Ovary (tissue), 9 donors: ENCODE data around the gene EPG5. TPM values are rescaled to one million over a fixed set of nuclear protein-coding genes. Genes with fewer than 3 reads are reported as not detected.

Experiments used
- DNase-seq, 5 donors: peaks; one replicate each; pipeline ENCODE4 v3.0.0-alpha.2; 2019 to 2020
- H3K27ac ChIP-seq, 2 donors: fragments of 200-600 bp; one replicate each; pipeline versions ENCODE4 v1.5.1 to v1.8.0; 2019 to 2022
- H3K27me3 ChIP-seq: fragments of 200-600 bp; one replicate; pipeline ENCODE4 v1.8.0; 2022
- H3K36me3 ChIP-seq: fragments of 200-600 bp; sonication (generic); one replicate; pipeline ENCODE4 v1.5.1; 2019
- H3K4me1 ChIP-seq: one replicate; pipeline ENCODE4 v1.8.1; 2013; ENCODE audit warnings: mild to moderate bottlenecking, moderate library complexity; ENCODE audit not compliant: insufficient read depth
- H3K4me3 ChIP-seq: fragments of 200-600 bp; sonication (generic); one replicate; pipeline ENCODE4 v1.5.1; 2017
- H3K9me3 ChIP-seq, 2 donors: fragments of 200-600 bp in 1 of 2; sonication (generic) in 1 of 2; one replicate each; pipeline versions ENCODE4 v1.5.1 to v1.8.1; 2013 to 2019; ENCODE audit warnings: mild to moderate bottlenecking in 1 of 2, moderate library complexity in 1 of 2
- CTCF ChIP-seq, 3 donors: fragments of 450-650 bp in 2 of 3; fragments of 200-600 bp in 1 of 3; IDR thresholded peaks; one replicate each; pipeline versions ENCODE4 v1.5.1 to v1.8.0; 2016 to 2022; ENCODE audit warnings: antibody characterized with exemption in 3 of 3, mild to moderate bottlenecking in 1 of 3
- EP300 ChIP-seq: sonication (generic); formaldehyde crosslinking; IDR thresholded peaks from one replicate; pipeline ENCODE4 v1.6.1; 2017; ENCODE audit warnings: antibody characterized with exemption
- POLR2A ChIP-seq: fragments of 450-650 bp; IDR thresholded peaks from one replicate; pipeline ENCODE4 v1.6.1; 2017; ENCODE audit warnings: antibody characterized with exemption, mild to moderate bottlenecking, moderate library complexity
- WGBS, 3 donors: extraction: QIAGEN DNeasy Blood & Tissue Kit in 1 of 3; methylation state at CpG; one replicate each; pipeline versions ENCODE4 v1.1.5 to v1.1.7; 2013 to 2017; 5-methylcytosine and 5-hydroxymethylcytosine counted together
- intact Hi-C, 4 donors: fragments of 100-400 bp; cut with DNase I; formaldehyde crosslinking; loops; one replicate each; pipeline versions ENCODE4 v1.11.0 to v1.15.1; 2022 to 2023
- polyA plus RNA-seq, 2 donors: library from polyadenylated mRNA; stranded (reverse); fragments of 200-250 nt in 1 of 2; fragments of 350-450 nt in 1 of 2; fragmentation: Illumina TruSeq in 1 of 2; extraction: RNeasy Lipid Tissue Mini Kit (QIAGEN cat#74804) in 1 of 2; gene quantifications; one replicate each; pipeline ENCODE4 v1.2.3, GENCODE V29; 2013 to 2014
- total RNA-seq, 7 donors: library from RNA; depleted of rRNA in 2 of 7; stranded (reverse); fragments of >200 nt in 2 of 7; fragmentation: NEBNext Ultra II Directional in 3 of 7; extraction: Animal tissue kit (Norgen Biotek cat#: 25700) in 3 of 7; gene quantifications; one replicate each; pipeline versions ENCODE4 v1.1.0 to v1.2.4, GENCODE V29; 2016 to 2023
- donor health status: DM: no; HTN: no; CAD: no; lungs with moderate emphysema.
- donor health status: DM: no; HTN: no; CAD: no.
- donor health status: Bipolar disorder and iron deficiency.
- donor health status: DM: yes; HTN: yes; CAD: no.
- donor health status: DM: no; HTN: no; CAD: no.
- donor health status: DM: yes; HTN: yes; CAD: no.

EPG5 gene
- total and polyA plus RNA-seq, 9 donors, result 8.9 to 28.4 (median 21.2) TPM

GRCh38 chr18:45958730-45959129 lies 8.4 kb downstream of the EPG5 start:
- intact Hi-C loops, result no loop called here
- no peak overlapping the region for H3K4me3 ChIP-seq
- TF ChIP-seq CTCF (IDR thresholded peaks at IDR 0.05), result no peak
- TF ChIP-seq EP300, result no peak
- TF ChIP-seq POLR2A, result no peak
- no peaks in the 10 kb centered on the region for H3K9me3 ChIP-seq
- peaks cover 5% of the 10 kb centered on the region for H3K4me1 ChIP-seq
- no peaks in the 10 kb centered on the region for H3K36me3 ChIP-seq
- H3K27ac ChIP-seq, result no peak overlapping the region
- no peak for DNase-seq
- H3K27me3 ChIP-seq, result no peaks in the 10 kb centered on the region

GRCh38 chr18:45958027-45958426 lies 9.1 kb downstream of the EPG5 start:
- Histone ChIP-seq H3K27me3 (no peaks in the 10 kb centered on the region), H3K4me1 (peaks cover 5% of the 10 kb centered on the region), H3K4me3 (no peak overlapping the region), H3K36me3 (no peaks in the 10 kb centered on the region), H3K9me3 (no peaks in the 10 kb centered on the region), H3K27ac (no peak overlapping the region)
- 98 to 99% (median 98%) methylated on average over 2 of the region's 2 CpGs for WGBS, 3 donors
- intact Hi-C loops, result no loop called here
- TF ChIP-seq POLR2A, result no peak
- TF ChIP-seq EP300, result no peak
- TF ChIP-seq CTCF (IDR thresholded peaks at IDR 0.05), result no peak
- no peak for DNase-seq

GRCh38 chr18:45957100-45957499 lies 10.0 kb downstream of the EPG5 start:
- H3K9me3 ChIP-seq, result no peaks in the 10 kb centered on the region
- H3K27ac ChIP-seq, result no peak overlapping the region
- H3K36me3 ChIP-seq, result no peaks in the 10 kb centered on the region
- TF ChIP-seq POLR2A, result no peak
- TF ChIP-seq EP300, result no peak
- TF ChIP-seq CTCF (IDR thresholded peaks at IDR 0.05), result no peak
- intact Hi-C loops, result no loop called here
- DNase-seq, result no peak
- peaks cover 5% of the 10 kb centered on the region for H3K4me1 ChIP-seq
- H3K27me3 ChIP-seq, result no peaks in the 10 kb centered on the region
- no peak overlapping the region for H3K4me3 ChIP-seq

- no peaks in the 10 kb centered on the region for H3K9me3 ChIP-seq
- no peaks in the 10 kb centered on the region for H3K27me3 ChIP-seq
- no peak for DNase-seq
- H3K27ac ChIP-seq, result no peak overlapping the region
- no peak overlapping the region for H3K4me3 ChIP-seq
- 85 to 93% (median 87%) methylated on average over 7 of the region's 7 CpGs for WGBS, 3 donors
- TF ChIP-seq POLR2A, result no peak
- no peak for TF ChIP-seq EP300
- TF ChIP-seq CTCF (IDR thresholded peaks at IDR 0.05), result no peak
- H3K4me1 ChIP-seq, result peaks cover 4% of the 10 kb centered on the region
- intact Hi-C loops, result no loop called here
- H3K36me3 ChIP-seq, result no peaks in the 10 kb centered on the region
Observed at GRCh38 chr18:45954070-45954934, 12.8 kb downstream of the EPG5 start.
